NB4 (cell line): ENCODE measurements around the gene C12orf76.

Source experiments
- CTCF ChIP-seq: IDR thresholded peaks from one replicate; pipeline ENCODE4 v1.5.1; 2012; ENCODE audit warnings: low read depth, low read length
- MAX ChIP-seq: IDR thresholded peaks from 2 replicates; pipeline ENCODE4 v1.6.1; 2011; ENCODE audit warnings: low read depth, low read length
- MYC ChIP-seq: IDR thresholded peaks from 2 replicates; pipeline ENCODE4 v1.6.1; 2011; ENCODE audit warnings: low read depth, low read length
- POLR2A ChIP-seq: IDR thresholded peaks from 2 replicates; pipeline ENCODE4 v1.6.1; 2011; ENCODE audit warnings: mild to moderate bottlenecking; ENCODE audit not compliant: insufficient read length; ENCODE audit errors: extremely low read depth

GRCh38 chr12:110010853-110011723, 37.2 kb downstream of the C12orf76 start:
- TF ChIP-seq CTCF = no peak
- TF ChIP-seq MYC = no peak
- TF ChIP-seq POLR2A = no peak
- TF ChIP-seq MAX = no peak
